DOHH2 (cell line): Measurements from ENCODE around the gene USP6.
"Not testable (repeated sequence)": the region's sequence is repeated elsewhere in the genome, so short reads cannot be mapped to it uniquely, and the experiment has no call there.

Experiments
- EZH2phosphoT487 ChIP-seq: fragments of 200-600 bp; sonication (generic); IDR thresholded peaks from 2 replicates; pipeline ENCODE4 v1.6.1; 2017; ENCODE audit warnings: borderline replicate concordance, mild to moderate bottlenecking, antibody characterized with exemption, low read length, moderate library complexity, mixed read lengths
- TF ChIP-seq, protein P1 (sequence below): fragments of 200-600 bp; sonication (generic); IDR thresholded peaks from one replicate; pipeline ENCODE4 v1.5.1; 2014; ENCODE audit warnings: antibody characterized with exemption, mild to moderate bottlenecking, low read depth, low read length; ENCODE audit not compliant: poor library complexity, severe bottlenecking

- TF ChIP-seq, protein P1, sequence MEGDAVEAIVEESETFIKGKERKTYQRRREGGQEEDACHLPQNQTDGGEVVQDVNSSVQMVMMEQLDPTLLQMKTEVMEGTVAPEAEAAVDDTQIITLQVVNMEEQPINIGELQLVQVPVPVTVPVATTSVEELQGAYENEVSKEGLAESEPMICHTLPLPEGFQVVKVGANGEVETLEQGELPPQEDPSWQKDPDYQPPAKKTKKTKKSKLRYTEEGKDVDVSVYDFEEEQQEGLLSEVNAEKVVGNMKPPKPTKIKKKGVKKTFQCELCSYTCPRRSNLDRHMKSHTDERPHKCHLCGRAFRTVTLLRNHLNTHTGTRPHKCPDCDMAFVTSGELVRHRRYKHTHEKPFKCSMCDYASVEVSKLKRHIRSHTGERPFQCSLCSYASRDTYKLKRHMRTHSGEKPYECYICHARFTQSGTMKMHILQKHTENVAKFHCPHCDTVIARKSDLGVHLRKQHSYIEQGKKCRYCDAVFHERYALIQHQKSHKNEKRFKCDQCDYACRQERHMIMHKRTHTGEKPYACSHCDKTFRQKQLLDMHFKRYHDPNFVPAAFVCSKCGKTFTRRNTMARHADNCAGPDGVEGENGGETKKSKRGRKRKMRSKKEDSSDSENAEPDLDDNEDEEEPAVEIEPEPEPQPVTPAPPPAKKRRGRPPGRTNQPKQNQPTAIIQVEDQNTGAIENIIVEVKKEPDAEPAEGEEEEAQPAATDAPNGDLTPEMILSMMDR, result not testable (repeated sequence)
- TF ChIP-seq EZH2phosphoT487, result not testable (repeated sequence)
Observed at GRCh38 chr17:5128387-5128786, 12.6 kb downstream of the USP6 start.
